ENCODE results near the gene HOXB1. TPM values are rescaled to one million over a fixed set of nuclear protein-coding genes. Genes with fewer than 3 reads are reported as not detected.

Gene HOXB1
- total RNA-seq, 4 donors from 2014 or later = not detected

DNA sequence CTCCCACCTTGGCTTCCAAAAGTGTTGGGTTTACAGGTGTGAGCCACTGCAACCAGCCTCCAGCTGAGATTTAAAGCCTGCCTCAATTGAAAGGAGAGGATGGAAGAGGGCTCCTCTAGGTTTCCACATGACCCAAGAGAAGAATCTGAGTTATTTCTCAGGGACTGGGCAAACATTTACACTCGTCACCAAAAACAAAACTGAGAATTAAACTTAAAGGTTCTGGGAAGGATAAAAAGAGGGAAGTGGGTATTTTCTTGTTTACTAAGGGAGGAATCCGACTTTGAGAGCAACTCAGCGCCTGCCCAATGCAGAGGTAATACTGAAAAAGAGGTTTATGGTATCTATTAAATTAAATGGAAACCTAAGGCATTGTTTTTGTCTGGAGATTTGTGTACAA lies 13.3 kb downstream of the HOXB1 start:
- Histone ChIP-seq H3K4me1 (no peaks in the 10 kb centered on the region), H3K4me3 (no peak overlapping the region), H3K9me3 (no peaks in the 10 kb centered on the region), H3K27me3 (peaks cover 26% of the 10 kb centered on the region), H3K27ac (no peak overlapping the region), H3K36me3 (no peaks in the 10 kb centered on the region)
- WGBS = 41% methylated on average over 3 of the region's 3 CpGs
- DNase-seq (ENCODE audit: low spot score in 2 of 2) = no peak
- TF ChIP-seq EP300 (IDR thresholded peaks at IDR 0.05) (no peak), POLR2A (IDR thresholded peaks at IDR 0.05) (no peak), POLR2AphosphoS5 (IDR thresholded peaks at IDR 0.05) (no peak)
- TF ChIP-seq, protein P1, sequence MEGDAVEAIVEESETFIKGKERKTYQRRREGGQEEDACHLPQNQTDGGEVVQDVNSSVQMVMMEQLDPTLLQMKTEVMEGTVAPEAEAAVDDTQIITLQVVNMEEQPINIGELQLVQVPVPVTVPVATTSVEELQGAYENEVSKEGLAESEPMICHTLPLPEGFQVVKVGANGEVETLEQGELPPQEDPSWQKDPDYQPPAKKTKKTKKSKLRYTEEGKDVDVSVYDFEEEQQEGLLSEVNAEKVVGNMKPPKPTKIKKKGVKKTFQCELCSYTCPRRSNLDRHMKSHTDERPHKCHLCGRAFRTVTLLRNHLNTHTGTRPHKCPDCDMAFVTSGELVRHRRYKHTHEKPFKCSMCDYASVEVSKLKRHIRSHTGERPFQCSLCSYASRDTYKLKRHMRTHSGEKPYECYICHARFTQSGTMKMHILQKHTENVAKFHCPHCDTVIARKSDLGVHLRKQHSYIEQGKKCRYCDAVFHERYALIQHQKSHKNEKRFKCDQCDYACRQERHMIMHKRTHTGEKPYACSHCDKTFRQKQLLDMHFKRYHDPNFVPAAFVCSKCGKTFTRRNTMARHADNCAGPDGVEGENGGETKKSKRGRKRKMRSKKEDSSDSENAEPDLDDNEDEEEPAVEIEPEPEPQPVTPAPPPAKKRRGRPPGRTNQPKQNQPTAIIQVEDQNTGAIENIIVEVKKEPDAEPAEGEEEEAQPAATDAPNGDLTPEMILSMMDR (IDR thresholded peaks at IDR 0.05) = no peak

DNA sequence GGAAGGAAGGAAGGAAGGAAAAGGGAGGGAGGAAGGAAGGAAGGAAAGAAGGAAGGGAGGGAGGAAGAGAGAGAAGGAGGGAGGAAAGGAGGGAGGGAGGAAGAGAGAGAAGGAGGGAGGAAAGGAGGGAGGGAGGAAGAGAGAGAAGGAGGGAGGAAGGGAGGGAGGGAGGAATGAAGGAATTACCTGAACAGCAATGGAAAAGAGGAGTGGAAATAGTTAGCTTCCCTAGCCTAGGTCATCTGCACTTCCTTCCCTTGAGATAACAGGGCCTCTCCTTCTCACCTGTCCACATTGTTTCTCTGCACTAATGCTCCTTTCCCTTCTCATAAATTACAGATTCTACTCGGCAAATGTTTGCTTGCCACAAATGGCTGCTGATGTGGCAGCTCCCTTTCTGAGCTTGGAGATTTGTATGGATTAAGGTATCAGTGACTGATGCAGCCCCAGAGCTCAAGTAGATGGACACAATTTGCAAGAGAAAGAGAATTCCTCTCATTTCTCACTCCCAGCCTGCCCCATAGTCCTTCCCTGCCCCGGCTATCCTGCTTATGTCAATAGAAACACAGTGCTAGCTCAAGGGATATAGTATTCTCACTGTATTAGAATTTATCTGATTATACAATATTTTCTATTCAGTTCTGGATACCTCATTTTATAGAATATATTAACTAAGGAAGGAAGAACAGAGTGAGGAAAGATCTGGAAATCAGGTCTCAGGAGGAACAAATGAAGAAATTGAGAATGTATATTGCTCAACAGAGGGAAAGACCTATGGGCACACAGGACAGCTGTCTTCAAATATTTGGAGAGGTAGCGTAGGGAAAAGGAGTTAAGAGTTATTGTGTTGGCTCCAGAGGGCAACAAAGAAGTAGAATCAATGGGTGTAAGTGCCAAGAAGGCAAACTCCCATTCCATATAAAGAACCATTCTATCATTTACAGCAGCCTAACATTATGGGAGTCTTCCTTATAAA lies 14.6 kb downstream of the HOXB1 start:
- Histone ChIP-seq H3K9me3 (no peaks in the 10 kb centered on the region), H3K4me3 (no peak overlapping the region), H3K36me3 (no peaks in the 10 kb centered on the region), H3K27me3 (peaks cover 32% of the 10 kb centered on the region), H3K27ac (no peak overlapping the region), H3K4me1 (no peaks in the 10 kb centered on the region)
- DNase-seq (ENCODE audit: low spot score in 2 of 2) = no peak
- TF ChIP-seq EP300 (IDR thresholded peaks at IDR 0.05) (no peak), POLR2AphosphoS5 (IDR thresholded peaks at IDR 0.05) (no peak), POLR2A (IDR thresholded peaks at IDR 0.05) (no peak)
- TF ChIP-seq, protein P1 (IDR thresholded peaks at IDR 0.05) = no peak
- WGBS = 71% methylated on average over 3 of the region's 3 CpGs

DNA sequence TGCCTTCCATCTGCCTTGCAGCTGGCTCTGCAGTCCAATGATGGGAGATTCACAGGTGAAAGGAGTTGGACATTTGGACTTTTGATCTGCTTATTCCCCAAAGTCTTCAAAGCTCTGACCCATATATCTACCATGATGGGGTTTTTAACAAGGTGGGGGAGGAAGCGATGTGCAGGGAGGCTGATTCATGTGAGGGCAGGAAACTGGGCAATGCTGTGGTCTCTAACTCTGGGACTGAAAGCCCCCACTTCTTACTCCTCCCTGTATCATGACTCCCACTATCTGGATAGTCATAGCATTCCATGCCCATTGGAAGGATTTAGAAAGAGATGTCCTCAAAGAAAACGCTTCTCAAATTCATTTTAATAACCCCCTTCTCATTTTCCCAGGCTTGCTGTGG lies 16.3 kb downstream of the HOXB1 start:
- TF ChIP-seq POLR2A (IDR thresholded peaks at IDR 0.05) = no peak
- TF ChIP-seq EP300 (IDR thresholded peaks at IDR 0.05) = no peak
- TF ChIP-seq, protein P1 (IDR thresholded peaks at IDR 0.05) = no peak
- TF ChIP-seq POLR2AphosphoS5 (IDR thresholded peaks at IDR 0.05) = no peak
- Histone ChIP-seq H3K27me3 (peaks cover 29% of the 10 kb centered on the region), H3K4me1 (no peaks in the 10 kb centered on the region), H3K27ac (no peak overlapping the region), H3K9me3 (no peaks in the 10 kb centered on the region), H3K4me3 (no peak overlapping the region), H3K36me3 (no peaks in the 10 kb centered on the region)
- DNase-seq (ENCODE audit: low spot score in 2 of 2) = no peak
- WGBS = 89% methylated on average over 2 of the region's 2 CpGs

DNA sequence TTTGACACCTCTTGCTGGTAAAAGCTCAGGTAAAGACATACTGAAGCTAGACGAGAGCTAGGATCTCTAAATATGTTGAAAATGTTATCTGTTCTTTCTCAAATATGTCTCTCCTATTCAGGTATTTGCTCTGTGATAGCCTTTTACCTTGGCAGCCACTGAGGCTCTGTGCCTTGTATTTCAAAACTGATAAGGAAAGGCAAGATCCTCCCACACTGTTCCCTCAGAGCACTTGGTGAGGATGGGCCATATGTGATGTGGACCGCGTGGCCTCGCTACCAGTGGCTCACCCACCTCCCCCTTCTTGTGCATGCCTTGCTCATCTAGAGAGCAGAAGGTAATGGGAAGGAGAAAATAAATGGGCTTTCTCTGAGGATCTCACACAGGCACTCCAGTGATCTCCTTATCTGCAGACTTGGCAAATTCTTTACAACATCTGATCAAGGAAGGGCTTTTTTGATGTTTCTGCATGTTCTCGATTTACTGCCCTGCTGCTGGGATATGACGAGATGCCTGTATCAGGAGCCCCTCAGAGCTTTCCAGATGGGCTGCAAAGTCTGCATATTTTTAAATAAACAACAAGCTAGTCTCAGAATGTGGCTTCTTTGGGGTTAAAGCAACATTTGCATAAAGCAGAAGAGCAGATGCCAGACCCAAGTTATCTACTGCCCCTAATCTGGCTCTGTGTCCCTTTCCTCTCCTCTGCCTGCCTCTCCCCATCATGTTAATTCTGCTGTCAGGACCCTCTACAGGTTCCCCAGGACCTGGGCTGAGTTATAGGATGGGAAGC lies 16.9 kb downstream of the HOXB1 start:
- TF ChIP-seq, protein P1 (IDR thresholded peaks at IDR 0.05) = no peak
- TF ChIP-seq POLR2AphosphoS5 (IDR thresholded peaks at IDR 0.05) = no peak
- no peak for TF ChIP-seq POLR2A (IDR thresholded peaks at IDR 0.05)
- no peak for TF ChIP-seq EP300 (IDR thresholded peaks at IDR 0.05)
- no peak overlapping the region for H3K27ac ChIP-seq
- no peaks in the 10 kb centered on the region for H3K9me3 ChIP-seq
- no peaks in the 10 kb centered on the region for H3K4me1 ChIP-seq
- no peaks in the 10 kb centered on the region for H3K36me3 ChIP-seq
- DNase-seq (ENCODE audit: low spot score in 2 of 2) = no peak
- peaks cover 29% of the 10 kb centered on the region for H3K27me3 ChIP-seq
- 84% methylated on average over 6 of the region's 6 CpGs for WGBS
- no peak overlapping the region for H3K4me3 ChIP-seq

DNA sequence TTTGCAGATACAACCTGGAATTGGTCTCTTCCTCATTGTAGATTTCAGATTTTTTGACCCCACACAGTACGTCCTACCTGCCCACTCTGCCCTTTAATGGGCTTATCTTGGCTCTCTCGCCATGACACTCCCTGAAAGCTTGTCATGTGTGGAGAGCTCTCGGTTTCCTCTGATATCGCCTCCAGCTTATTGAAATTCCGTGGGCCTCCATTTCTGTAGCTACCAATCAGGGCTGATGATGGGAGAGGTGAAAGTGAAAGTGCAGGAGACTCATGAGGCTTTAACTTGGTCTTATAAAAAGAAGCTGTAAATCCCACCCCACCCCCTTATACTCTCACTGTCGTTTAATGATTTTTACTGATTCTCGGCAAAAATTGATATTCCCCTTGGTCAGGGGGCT lies 17.7 kb downstream of the HOXB1 start:
- H3K27ac ChIP-seq = no peak overlapping the region
- 71% methylated on average over 7 of the region's 7 CpGs for whole genome bisulfite sequencing
- H3K27me3 ChIP-seq = peaks cover 36% of the 10 kb centered on the region
- no peak overlapping the region for H3K4me3 ChIP-seq
- H3K4me1 ChIP-seq = no peaks in the 10 kb centered on the region
- TF ChIP-seq, protein P1 (IDR thresholded peaks at IDR 0.05) = no peak
- TF ChIP-seq EP300 (IDR thresholded peaks at IDR 0.05) (no peak), POLR2A (IDR thresholded peaks at IDR 0.05) (no peak), POLR2AphosphoS5 (IDR thresholded peaks at IDR 0.05) (no peak)
- H3K9me3 ChIP-seq = no peaks in the 10 kb centered on the region
- H3K36me3 ChIP-seq = no peaks in the 10 kb centered on the region
- DNase-seq (ENCODE audit: low spot score in 2 of 2) = no peak

All from suprapubic skin (tissue), 4 donors.